ENCODE measurements around the gene KLHL29. TPM values are rescaled to one million over a fixed set of nuclear protein-coding genes. Genes with fewer than 3 reads are reported as not detected.

KLHL29 gene
- total and polyA plus RNA-seq, 10 of the 15 experiments (the other 5 are each of a cell fraction or from before 2014, with no cell fraction given) = 1.4 to 19.5 (median 6.1) TPM

DNA sequence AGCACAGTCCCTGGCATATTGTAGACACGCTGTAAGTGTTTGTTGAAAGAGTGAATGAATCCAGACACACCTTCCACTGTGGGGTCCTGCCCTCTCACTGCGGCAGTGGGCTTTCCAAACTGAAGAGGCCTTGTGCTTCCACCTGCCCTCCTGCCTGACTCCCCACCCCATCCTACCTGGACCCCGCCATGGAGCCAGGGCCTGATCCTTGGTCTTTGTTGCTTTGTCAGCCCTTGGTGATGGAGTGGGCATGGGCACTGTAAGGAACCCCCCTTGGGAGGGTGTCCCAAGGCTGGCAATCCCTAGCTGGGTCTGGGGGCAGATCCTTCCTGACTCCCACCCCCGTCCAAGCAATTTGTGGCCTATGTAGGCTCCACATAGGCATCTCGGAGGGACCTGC, 33.1 kb downstream of the KLHL29 start (continued):
- no peak for TF ChIP-seq ZBTB11 (CRISPR knock-in tag; IDR thresholded peaks at IDR 0.05)
- TF ChIP-seq POU2F2 (IDR thresholded peaks at IDR 0.05; ENCODE audit: borderline replicate concordance, low read depth, low read length) = no peak
- TF ChIP-seq E2F4 (IDR thresholded peaks at IDR 0.05; ENCODE audit: low read depth, low read length) = no peak
- TF ChIP-seq BHLHE40 (IDR thresholded peaks at IDR 0.05; ENCODE audit: borderline replicate concordance in 1 of 2, low read depth in 2 of 2, low read length in 1 of 2) = no peak

DNA sequence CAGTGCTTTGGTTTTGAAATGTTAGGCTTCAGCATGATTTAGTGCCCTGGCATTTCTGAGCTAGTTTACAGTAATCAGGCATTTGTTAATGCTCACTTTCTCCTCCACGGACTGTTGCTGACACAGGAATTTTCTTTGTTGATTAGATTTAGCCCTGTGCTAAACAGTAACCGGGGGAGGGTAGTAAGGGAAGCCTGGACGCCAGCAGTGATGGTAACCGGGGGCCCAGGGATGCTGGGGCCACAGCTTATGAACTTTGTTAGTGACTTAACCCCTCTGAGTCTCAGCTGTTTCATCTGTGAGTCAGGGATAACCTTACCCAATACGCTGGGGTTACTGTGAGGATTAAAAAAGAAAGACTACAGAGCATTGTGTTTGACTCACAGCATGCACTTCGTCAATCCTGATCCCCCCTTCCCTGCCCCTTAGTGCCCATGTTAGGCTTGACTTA, 33.5 kb downstream of the KLHL29 start:
- TF ChIP-seq SMARCA5 (IDR thresholded peaks at IDR 0.05) = no peak
- no peak for TF ChIP-seq E2F8 (IDR thresholded peaks at IDR 0.05; ENCODE audit: low read depth, partially characterized antibody)
- TF ChIP-seq, protein P1, sequence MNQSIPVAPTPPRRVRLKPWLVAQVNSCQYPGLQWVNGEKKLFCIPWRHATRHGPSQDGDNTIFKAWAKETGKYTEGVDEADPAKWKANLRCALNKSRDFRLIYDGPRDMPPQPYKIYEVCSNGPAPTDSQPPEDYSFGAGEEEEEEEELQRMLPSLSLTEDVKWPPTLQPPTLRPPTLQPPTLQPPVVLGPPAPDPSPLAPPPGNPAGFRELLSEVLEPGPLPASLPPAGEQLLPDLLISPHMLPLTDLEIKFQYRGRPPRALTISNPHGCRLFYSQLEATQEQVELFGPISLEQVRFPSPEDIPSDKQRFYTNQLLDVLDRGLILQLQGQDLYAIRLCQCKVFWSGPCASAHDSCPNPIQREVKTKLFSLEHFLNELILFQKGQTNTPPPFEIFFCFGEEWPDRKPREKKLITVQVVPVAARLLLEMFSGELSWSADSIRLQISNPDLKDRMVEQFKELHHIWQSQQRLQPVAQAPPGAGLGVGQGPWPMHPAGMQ (IDR thresholded peaks at IDR 0.05; ENCODE audit: borderline replicate concordance) = no peak
- TF ChIP-seq SREBF2 (IDR thresholded peaks at IDR 0.05; ENCODE audit: low read length) = no peak
- no peak for TF ChIP-seq IKZF2 (IDR thresholded peaks at IDR 0.05)
- Histone ChIP-seq H3K4me1 (ENCODE audit: control insufficient read depth, insufficient read depth, low read length) (no peaks in the 10 kb centered on the region), H3K79me2 (ENCODE audit: control insufficient read depth, insufficient read depth, low read length) (no peaks in the 10 kb centered on the region), H3K36me3 (ENCODE audit: control insufficient read depth in 2 of 2, insufficient read depth in 2 of 2, low read length in 1 of 2) (peaks cover 0 to 1% of the 10 kb centered on the region in 2 experiments; a peak in 1 of 4 replicates), H3K4me2 (ENCODE audit: control insufficient read depth, insufficient read depth) (no peak overlapping the region), H3K27ac (ENCODE audit: control insufficient read depth, insufficient read depth) (no peak overlapping the region), H3K27me3 (replicated peaks in 1 of 2; ENCODE audit: control insufficient read depth in 2 of 2, insufficient read depth in 2 of 2, low read length in 1 of 2) (no peaks in the 10 kb centered on the region), H3K9me3 (replicated peaks; ENCODE audit: control insufficient read depth, insufficient read depth, low read length) (no peaks in the 10 kb centered on the region), H4K20me1 (ENCODE audit: control insufficient read depth, insufficient read depth) (no peaks in the 10 kb centered on the region), H3K4me3 (no peak overlapping the region), H3K9ac (ENCODE audit: control insufficient read depth, insufficient read depth, low read length) (no peak overlapping the region), H2AFZ (ENCODE audit: control insufficient read depth, low read depth, low read length) (no peak overlapping the region)
- SMC1A ChIA-PET (ENCODE audit: uncharacterized antibody, unreplicated experiment) = no interaction called here
- WGBS (ENCODE audit: insufficient coverage, insufficient replicate concordance, low lambda C conversion rate, missing lambda C conversion rate) = 51% methylated on average over 6 of the region's 6 CpGs
- DNase-seq (ENCODE audit: low read depth, low spot score) = no peak
- POLR2A ChIA-PET = interaction anchor here (1.0 kb wide), 1 partner anchor 9 kb away, joined by 3 read pairs; no protein-coding TSS in a partner anchor
- FAIRE-seq = no peak
- intact Hi-C loops (cut with micrococcal nuclease; ENCODE audit: unreplicated experiment) = no loop called here
- BruUV-seq (replicated peaks) = no TSS peak
- ATAC-seq = no peak
- CTCF ChIA-PET = no interaction called here
- in situ Hi-C loops (cut with MboI) = no loop called here
- RAD21 ChIA-PET (ENCODE audit: unreplicated experiment) = no interaction called here
